Kidney (tissue), 14 donors: ENCODE measurements around the gene RAB28. TPM values are rescaled to one million over a fixed set of nuclear protein-coding genes. Genes with fewer than 3 reads are reported as not detected.

ENCODE experiments used
- DNase-seq, 5 donors: peaks; one replicate each; pipeline ENCODE4 v3.0.0-alpha.2; 2013 to 2020
- FAIRE-seq: peaks from 2 replicates; lab custom pipeline; 2012; peaks lifted over from hg19 to GRCh38; lab: Jason Lieb, UNC
- H3K27ac ChIP-seq, 2 donors: one replicate each; pipeline ENCODE4 v1.7.0; 2013; ENCODE audit warnings: low read depth in 2 of 2, low read length in 2 of 2, inconsistent platforms in 1 of 2
- H3K27me3 ChIP-seq: one replicate; pipeline ENCODE4 v1.7.1; 2013; ENCODE audit warnings: low read length, inconsistent platforms; ENCODE audit not compliant: control insufficient read depth, insufficient read depth
- H3K36me3 ChIP-seq, 3 donors: one replicate each; pipeline versions ENCODE4 v1.7.0 to v1.7.1; 2013; ENCODE audit warnings: low read length in 3 of 3, control low read depth in 1 of 3, inconsistent platforms in 1 of 3; ENCODE audit not compliant: insufficient read depth in 3 of 3, control insufficient read depth in 2 of 3
- H3K4me1 ChIP-seq, 3 donors: one replicate each; pipeline versions ENCODE4 v1.7.0 to v1.7.1; 2013; ENCODE audit warnings: low read length in 3 of 3, inconsistent platforms in 1 of 3, low read depth in 1 of 3; ENCODE audit not compliant: control insufficient read depth in 2 of 3, insufficient read depth in 2 of 3
- H3K4me3 ChIP-seq, 3 donors: one replicate each; pipeline versions ENCODE4 v1.7.0 to v1.8.1; 2013; ENCODE audit warnings: low read length in 3 of 3, control low read depth in 1 of 3, inconsistent platforms in 1 of 3
- H3K9ac ChIP-seq, 3 donors: one replicate each; pipeline versions ENCODE4 v1.7.0 to v1.7.1; 2013; ENCODE audit warnings: low read length in 3 of 3, control low read depth in 1 of 3, inconsistent platforms in 1 of 3
- H3K9me3 ChIP-seq, 3 donors: one replicate each; pipeline versions ENCODE4 v1.7.0 to v1.7.1; 2013; ENCODE audit warnings: low read length in 3 of 3, control low read depth in 1 of 3, inconsistent platforms in 1 of 3; ENCODE audit not compliant: control insufficient read depth in 2 of 3, insufficient read depth in 1 of 3
- CTCF ChIP-seq: IDR thresholded peaks from 3 replicates; pipeline ENCODE4 v1.5.1; 2012; ENCODE audit warnings: mild to moderate bottlenecking, moderate library complexity, borderline replicate concordance; ENCODE audit not compliant: insufficient read depth; ENCODE audit errors: extremely low read depth
- intact Hi-C: fragments of 100-400 bp; cut with DNase I; formaldehyde crosslinking; loops from one replicate; pipeline ENCODE4 v1.11.1; 2022
- polyA plus RNA-seq: library from polyadenylated mRNA; stranded (reverse); fragments of 350-450 nt; fragmentation: Illumina TruSeq; extraction: RNeasy Lipid Tissue Mini Kit (QIAGEN cat#74804); gene quantifications from one replicate; pipeline ENCODE4 v1.2.3, GENCODE V29; 2014; ENCODE audit warnings: low read depth, low replicate concordance; ENCODE audit not compliant: insufficient read depth
- total RNA-seq: library from RNA; stranded (reverse); fragmentation: NEBNext Ultra II Directional; extraction: Animal tissue kit (Norgen Biotek cat#: 25700); gene quantifications from one replicate; pipeline ENCODE4 v1.2.1, GENCODE V29; 2021
- donor health status: control.
- donor health status: control.
- donor health status: control.
- donor health status: control.
- donor health status: control.
- donor health status: DM: yes; HTN: yes; CAD: no.
- donor health status: Normal renal cell carcinoma (clear cell type).

Gene RAB28
- total and polyA plus RNA-seq, 2 donors from 2014 or later = 16.2 to 19.1 TPM

DNA sequence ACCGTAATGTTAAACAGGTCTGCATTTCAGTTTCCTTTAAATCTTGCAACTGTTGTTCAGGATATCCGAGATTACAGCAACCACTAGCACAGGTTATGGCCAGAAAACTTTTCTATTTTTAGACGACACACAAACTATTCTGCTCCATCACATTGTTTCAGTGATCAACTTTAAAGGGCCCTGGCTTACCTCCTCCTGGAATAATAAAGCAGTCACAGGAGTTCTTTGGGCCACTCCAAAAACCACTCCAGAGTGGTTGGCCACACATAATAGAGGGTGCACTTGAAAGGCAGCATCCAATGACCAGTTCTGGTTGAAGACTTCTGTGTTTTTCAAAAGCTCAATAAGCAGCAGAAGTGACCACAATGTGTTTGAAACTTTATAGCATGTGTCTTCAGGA, 118.9 kb downstream of the RAB28 start:
- intact Hi-C loops = no loop called here
- Histone ChIP-seq H3K27me3 (no peaks in the 10 kb centered on the region), H3K9me3 (no peaks in the 10 kb centered on the region), H3K4me1 (no peaks in the 10 kb centered on the region), H3K4me3 (no peak overlapping the region), H3K9ac (no peak overlapping the region), H3K27ac (no peak overlapping the region), H3K36me3 (peaks cover 0 to 6% (median 0%) of the 10 kb centered on the region in 3 donors)
- FAIRE-seq = no peak
- DNase-seq = no peak
- TF ChIP-seq CTCF = no peak

GRCh38 chr4:13364653-13365052, 119.5 kb downstream of the RAB28 start:
- intact Hi-C loops = no loop called here
- TF ChIP-seq CTCF = no peak
- Histone ChIP-seq H3K9ac (no peak overlapping the region), H3K4me1 (no peaks in the 10 kb centered on the region), H3K9me3 (no peaks in the 10 kb centered on the region), H3K27ac (no peak overlapping the region), H3K36me3 (peaks cover 0 to 6% (median 0%) of the 10 kb centered on the region in 3 donors), H3K4me3 (no peak overlapping the region), H3K27me3 (no peaks in the 10 kb centered on the region)
- FAIRE-seq (no peak), DNase-seq (no peak)

- intact Hi-C loops = no loop called here
- no peak overlapping the region for H3K27ac ChIP-seq
- FAIRE-seq = no peak
- H3K9me3 ChIP-seq = no peaks in the 10 kb centered on the region
- no peak for DNase-seq
- H3K27me3 ChIP-seq = no peaks in the 10 kb centered on the region
- H3K4me3 ChIP-seq = no peak overlapping the region
- no peaks in the 10 kb centered on the region for H3K4me1 ChIP-seq
- peaks cover 0 to 6% (median 0%) of the 10 kb centered on the region in 3 donors for H3K36me3 ChIP-seq
- TF ChIP-seq CTCF = no peak
- no peak overlapping the region for H3K9ac ChIP-seq
These were observed 120.0 kb downstream of the RAB28 start for GRCh38 chr4:13364172-13364571.

DNA sequence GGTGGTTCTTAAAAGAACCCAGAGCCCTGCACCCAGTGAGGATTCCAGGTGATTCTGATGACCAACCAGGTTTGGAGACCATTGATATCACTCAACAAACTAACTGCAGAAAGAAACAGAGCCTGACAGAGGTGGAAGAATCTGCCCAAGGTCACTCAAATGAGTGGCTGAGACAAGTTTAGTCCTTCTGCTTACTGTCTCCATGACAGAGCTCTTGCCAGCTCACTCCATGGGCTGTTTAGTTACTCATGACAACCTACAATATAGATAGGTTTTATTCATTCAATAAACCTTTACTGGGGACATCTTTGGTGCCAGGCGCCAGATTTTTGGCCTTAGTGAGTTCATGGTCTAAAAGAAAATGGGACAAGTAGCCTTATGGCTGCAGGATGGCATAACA, 124.3 kb downstream of the RAB28 start:
- DNase-seq (no peak), FAIRE-seq (no peak)
- no peak for TF ChIP-seq CTCF
- Histone ChIP-seq H3K27ac (no peak overlapping the region), H3K4me3 (no peak overlapping the region), H3K9me3 (no peaks in the 10 kb centered on the region), H3K9ac (no peak overlapping the region), H3K27me3 (no peaks in the 10 kb centered on the region), H3K36me3 (no peaks in the 10 kb centered on the region), H3K4me1 (no peaks in the 10 kb centered on the region)
- intact Hi-C loops = no loop called here
